ENCODE measurements around the gene DENND2A.
A peak's percentile ranks its signal among the peaks of the same experiment; 100 is the strongest.
"Not testable (repeated sequence)": the region's sequence is repeated elsewhere in the genome, so short reads cannot be mapped to it uniquely, and the experiment has no call there.

Gene DENND2A

GRCh38 chr7:140673774-140674155 lies 33.2 kb upstream of the DENND2A start:
- DNase-seq (ENCODE audit: insufficient read length, low spot score) (no peak), FAIRE-seq (no peak)

DNA sequence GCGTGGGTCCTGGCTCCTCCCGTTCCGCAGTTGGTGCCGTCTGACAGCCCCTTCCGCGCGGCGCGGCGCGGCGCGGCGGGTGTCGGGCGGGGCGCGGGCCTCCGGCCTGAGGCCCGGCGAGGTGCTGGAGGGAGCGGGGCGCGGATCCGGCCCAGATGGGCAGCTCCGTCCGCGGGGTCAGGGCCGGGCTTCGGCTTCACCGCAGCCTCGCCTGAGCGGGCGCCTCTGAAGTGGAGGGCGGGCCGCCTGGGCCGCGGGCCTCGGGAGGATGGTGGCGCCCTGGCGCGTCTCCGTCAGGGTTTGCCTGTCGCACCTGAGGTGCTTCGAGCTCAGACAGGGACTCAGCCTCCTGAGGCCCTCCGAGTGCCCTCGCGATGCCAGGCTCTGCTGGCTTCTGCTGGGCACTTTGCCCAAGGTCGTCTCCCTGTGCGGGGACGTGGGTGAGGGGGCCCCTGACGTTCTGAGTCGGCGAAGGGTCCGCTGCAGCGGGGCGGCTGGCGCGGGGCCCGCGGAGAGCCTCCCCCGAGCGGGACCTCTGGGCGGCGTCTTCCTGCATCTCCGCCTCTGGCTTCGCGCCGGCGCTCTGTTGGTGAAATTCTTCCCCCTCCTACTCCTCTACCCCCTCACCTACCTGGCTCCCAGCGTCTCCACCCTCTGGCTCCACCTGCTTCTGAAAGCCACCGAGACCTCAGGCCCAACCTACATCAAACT lies 32.6 kb upstream of the DENND2A start:
- no peak for FAIRE-seq

DNA sequence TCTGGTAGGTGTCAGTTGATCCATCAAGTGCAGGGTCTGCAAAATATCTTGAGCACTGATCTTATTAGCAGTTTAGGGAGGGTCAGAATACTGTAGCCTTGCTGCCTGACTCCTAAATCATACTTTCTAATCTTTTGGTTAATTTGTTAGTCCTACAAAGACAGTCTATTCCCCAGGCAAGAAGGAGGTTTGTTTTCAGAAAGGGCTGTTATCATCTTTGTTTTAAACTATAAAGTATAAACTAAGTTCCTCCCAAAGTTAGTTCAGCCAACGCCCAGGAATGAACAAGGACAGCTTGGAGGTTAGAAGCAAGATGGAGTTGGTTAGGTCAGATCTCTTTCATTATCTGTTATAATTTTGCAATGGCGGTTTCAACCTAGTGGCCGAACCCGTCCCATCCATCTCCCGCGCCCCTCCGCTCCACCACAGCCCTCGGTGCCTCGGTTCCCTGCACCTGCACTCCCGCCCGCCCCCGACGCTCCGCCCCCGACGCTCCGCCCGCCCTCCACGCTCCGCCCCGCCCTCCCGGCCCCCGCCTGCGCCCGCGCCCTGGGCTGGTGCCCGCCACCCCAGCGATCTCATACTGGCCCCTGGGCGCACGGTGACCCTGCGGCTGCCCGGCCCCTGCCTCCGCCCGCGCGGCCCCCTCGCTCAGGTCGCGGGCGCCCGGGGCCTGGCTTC lies 31.9 kb upstream of the DENND2A start, which contains the start of gene ADCK2:
TSS of gene ADCK2 (plus strand) at position 564 of the 681 bp plus-strand sequence. CDS start 386 bp downstream, outside the sequence.
- DNase-seq (ENCODE audit: insufficient read length, low spot score) = peak; percentile 69
- FAIRE-seq = no peak

More for the DNA sequence above, 32.6 kb upstream of the DENND2A start:
- no peak for DNase-seq (ENCODE audit: insufficient read length, low spot score)

GRCh38 chr7:140671966-140672365 lies 31.4 kb upstream of the DENND2A start:
- DNase-seq (ENCODE audit: insufficient read length, low spot score) = no peak
- no peak for FAIRE-seq

- FAIRE-seq (no peak), DNase-seq (ENCODE audit: insufficient read length, low spot score) (no peak)
These were observed 29.8 kb upstream of the DENND2A start for GRCh38 chr7:140670343-140670935.

DNA sequence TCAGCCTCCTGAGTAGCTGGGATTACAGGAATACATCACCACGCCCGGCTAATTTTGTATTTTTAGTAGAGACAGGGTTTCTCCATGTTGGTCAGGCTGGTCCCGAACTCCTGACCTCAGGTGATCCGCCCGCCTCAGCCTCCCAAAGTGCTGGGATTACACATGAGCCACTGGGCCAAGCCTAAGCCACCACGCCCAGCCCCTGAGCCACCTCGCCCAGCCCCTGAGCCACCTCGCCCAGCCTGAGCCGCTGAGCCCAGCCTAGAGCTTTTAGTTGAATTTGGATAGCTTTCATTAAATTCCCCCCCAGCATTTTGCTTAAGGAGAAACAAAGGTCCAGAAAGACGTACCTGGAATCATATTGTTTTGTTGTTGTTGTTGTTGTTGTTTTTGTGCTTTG lies 29.2 kb upstream of the DENND2A start:
- not testable (repeated sequence) for FAIRE-seq; DNase-seq (ENCODE audit: insufficient read length, low spot score)

- DNase-seq (ENCODE audit: insufficient read length, low spot score) = no peak
- FAIRE-seq = no peak
These were observed 28.7 kb upstream of the DENND2A start for GRCh38 chr7:140669352-140669751.

GRCh38 chr7:140668641-140669040 lies 28.0 kb upstream of the DENND2A start:
- DNase-seq (ENCODE audit: insufficient read length, low spot score) = no peak
- FAIRE-seq = no peak

DNA sequence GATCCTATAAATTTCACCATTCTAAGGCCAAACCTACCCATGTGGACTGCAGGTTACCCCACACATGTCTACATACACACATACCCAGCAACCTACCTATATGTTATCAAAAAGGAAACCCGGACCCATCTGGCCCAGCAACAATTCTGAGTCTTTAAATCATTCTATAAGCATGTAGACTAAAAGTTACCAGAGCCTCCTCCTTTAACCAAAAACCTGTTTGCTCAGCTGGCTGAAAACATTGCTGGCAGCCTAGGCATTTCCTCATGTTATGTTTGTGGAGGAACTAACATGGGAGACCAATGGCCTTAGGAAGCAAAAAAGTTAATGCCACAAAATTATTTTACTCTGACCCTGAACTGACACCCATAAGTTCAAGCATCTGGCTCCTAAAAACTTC lies 26.9 kb upstream of the DENND2A start:
- FAIRE-seq = no peak
- no peak for DNase-seq (ENCODE audit: insufficient read length, low spot score)

DNA sequence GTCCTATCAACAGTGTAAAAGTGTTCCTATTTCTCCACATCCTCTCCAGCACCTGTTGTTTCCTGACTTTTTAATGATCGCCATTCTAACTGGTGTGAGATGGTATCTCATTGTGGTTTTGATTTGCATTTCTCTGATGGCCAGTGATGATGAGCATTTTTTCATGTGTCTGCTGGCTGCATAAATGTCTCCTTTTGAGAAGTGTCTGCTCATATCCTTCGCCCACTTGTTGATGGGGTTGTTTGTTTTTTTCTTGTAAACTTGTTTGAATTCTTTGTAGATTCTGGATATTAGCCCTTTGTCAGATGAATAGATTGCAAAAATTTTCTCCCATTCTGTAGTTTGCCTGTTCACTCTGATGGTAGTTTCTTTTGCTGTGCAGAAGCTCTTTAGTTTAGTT lies 22.3 kb upstream of the DENND2A start:
- DNase-seq (ENCODE audit: insufficient read length, low spot score); FAIRE-seq: not testable (repeated sequence)

DNA sequence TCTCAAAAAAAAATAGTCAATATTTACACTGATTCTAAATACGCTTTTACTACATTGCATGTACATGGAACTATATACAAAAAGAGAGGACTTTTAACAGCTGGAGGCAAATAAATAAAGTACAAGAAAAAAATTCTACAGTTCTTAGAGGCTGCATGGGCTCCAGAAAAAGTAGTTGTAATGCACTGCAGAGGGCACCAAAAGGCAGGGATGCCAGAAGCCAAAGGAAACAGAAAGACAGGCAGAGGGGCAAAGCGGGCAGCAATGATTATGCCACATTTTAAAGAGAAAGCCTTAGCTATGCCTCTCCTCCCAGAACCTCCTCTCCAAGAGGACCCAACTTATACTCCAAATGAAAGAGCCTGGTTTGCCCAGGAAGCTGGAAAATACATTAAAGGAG lies 20.5 kb upstream of the DENND2A start:
- no peak for FAIRE-seq
- DNase-seq (ENCODE audit: insufficient read length, low spot score) = no peak

DNA sequence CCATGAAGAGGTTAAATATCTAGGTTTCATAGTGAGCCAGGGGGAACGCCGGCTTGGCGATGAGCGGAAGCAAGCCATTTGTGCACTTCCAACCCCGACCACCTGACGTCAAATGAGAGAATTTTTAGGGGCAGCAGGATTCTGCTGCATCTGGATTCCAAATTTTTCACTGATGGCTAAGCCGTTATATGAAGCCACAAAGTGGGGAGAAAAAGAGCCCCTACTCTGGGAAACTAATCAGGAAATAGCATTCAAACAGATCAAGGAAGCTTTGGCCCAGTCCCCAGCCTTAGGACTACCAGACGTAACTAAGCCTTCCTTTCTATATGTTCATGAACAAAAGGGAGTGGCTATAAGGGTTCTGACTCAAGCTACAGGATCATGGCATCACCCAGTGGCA lies 19.2 kb upstream of the DENND2A start:
- no peak for FAIRE-seq
- DNase-seq (ENCODE audit: insufficient read length, low spot score) = no peak

GRCh38 chr7:140657891-140658290 lies 17.3 kb upstream of the DENND2A start:
- no peak for DNase-seq (ENCODE audit: insufficient read length, low spot score)
- no peak for FAIRE-seq

- no peak for DNase-seq (ENCODE audit: insufficient read length, low spot score)
- FAIRE-seq = no peak
These were observed 16.2 kb upstream of the DENND2A start for GRCh38 chr7:140656548-140657515.

GRCh38 chr7:140655511-140656408 lies 15.1 kb upstream of the DENND2A start:
- FAIRE-seq (no peak), DNase-seq (ENCODE audit: insufficient read length, low spot score) (no peak)

GRCh38 chr7:140654661-140655060 lies 14.0 kb upstream of the DENND2A start:
- no peak for FAIRE-seq
- no peak for DNase-seq (ENCODE audit: insufficient read length, low spot score)

GRCh38 chr7:140654109-140654387 lies 13.4 kb upstream of the DENND2A start:
- DNase-seq (ENCODE audit: insufficient read length, low spot score) = no peak
- no peak for FAIRE-seq

- FAIRE-seq (no peak), DNase-seq (ENCODE audit: insufficient read length, low spot score) (peak; percentile 71)
These were observed 12.9 kb upstream of the DENND2A start for GRCh38 chr7:140653319-140654108.

DNA sequence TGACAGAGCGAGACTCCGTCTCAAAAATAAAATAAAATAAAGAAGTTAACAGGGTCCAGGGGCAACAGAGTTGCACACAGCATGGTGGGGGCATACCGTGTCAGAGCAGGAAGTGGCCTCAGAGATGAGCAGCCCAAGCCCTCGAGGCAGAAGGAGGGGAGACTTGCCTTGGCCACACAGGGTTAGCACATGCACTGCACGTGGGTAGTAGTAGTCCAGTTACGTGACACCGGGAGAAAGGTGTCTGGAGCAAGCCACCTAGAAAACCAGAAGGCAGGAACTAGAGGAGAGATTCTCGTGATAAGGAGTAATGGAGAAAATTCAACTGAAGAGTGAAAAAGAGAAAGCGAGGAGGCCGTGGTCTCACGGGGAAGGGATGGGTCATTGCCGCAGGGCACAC lies 9.8 kb upstream of the DENND2A start:
- FAIRE-seq (no peak), DNase-seq (ENCODE audit: insufficient read length, low spot score) (no peak)
